Measurements from ENCODE around the gene ST7L.

- TF ChIP-seq ZNF274 (IDR thresholded peaks at IDR 0.05; ENCODE audit: low read depth, low read length), result no peak
- no peak for TF ChIP-seq YY1 (IDR thresholded peaks at IDR 0.05; ENCODE audit: insufficient read depth, insufficient read length)
- TF ChIP-seq SUZ12 (IDR thresholded peaks at IDR 0.05; ENCODE audit: extremely low read depth, insufficient read depth, insufficient read length), result no peak
Observed at GRCh38 chr1:112518186-112518585, 100.8 kb downstream of the ST7L start.

Measured in NT2/D1 (cell line).